NCI-H128 (cell line): Measurements from ENCODE around the gene SSTR3.
"Not testable (repeated sequence)": the region's sequence is repeated elsewhere in the genome, so short reads cannot be mapped to it uniquely, and the experiment has no call there.

Experiments
- DNase-seq: peaks from one replicate; lab custom pipeline; 2025; ENCODE audit not compliant: unreplicated experiment; lab: John Stamatoyannopoulos, UW

Gene SSTR3

DNA sequence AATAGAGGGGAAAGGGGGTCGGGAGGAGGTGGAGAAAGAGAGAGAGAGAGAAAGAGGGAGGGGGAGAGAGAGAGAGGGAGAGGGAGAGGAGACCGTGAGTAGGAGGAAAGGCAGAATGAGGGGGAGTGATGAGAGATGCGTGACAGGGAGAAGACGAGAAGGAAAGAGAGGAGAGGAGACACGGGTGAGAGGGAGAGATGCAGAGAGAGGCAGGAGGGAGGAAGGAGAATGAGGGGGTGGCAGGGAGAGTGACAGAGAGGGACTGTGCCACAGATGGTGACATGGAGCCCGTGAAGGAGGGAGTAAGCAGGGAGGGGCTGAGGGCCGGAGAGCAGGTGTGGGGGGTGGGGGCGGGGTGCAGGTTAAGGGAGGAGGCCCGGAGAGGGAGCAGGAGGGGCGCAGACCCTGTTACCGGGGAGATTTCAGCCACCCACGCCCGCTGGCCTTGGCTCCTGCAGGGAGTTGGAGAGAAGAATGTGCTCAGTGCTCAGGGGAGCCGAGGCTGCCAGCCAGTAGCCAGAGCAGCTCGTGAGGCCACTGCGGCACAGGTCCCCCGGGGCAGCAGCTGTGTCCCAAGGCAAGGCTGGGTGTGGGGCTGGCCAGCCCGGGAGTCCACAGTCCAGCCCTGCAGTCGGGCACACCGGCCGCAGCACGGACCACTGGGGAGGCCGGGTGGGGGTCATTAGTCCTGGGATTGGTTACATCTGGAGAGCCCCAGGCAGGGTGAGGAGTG is at the start of gene SSTR3:
SSTR3 (minus strand) TSS at position 304 of the 733 bp plus-strand sequence. CDS start 4,674 bp downstream, outside the sequence.
- no peak for DNase-seq

DNA sequence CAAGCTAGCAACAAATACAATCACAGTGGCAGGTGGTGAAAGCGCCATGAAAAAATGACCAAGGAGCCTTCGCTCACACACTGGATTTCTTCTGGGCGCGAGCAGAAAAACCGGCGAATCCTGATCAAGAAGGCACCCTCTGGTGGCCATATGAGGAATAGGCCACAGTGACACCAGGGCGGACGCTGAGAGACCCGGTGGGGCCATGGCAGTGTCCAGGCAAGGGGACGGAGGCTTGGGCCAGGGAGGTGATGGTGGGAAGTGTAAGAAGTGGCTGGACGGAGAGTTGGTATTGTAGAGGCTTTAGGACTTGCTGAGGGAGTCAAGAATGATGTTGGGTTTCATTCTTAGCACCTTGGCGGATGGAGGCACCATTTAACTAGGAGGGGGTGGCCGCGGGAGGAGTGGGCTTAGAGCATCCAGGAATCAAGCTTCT is 48.6 kb upstream of the SSTR3 start:
- no peak for DNase-seq

DNA sequence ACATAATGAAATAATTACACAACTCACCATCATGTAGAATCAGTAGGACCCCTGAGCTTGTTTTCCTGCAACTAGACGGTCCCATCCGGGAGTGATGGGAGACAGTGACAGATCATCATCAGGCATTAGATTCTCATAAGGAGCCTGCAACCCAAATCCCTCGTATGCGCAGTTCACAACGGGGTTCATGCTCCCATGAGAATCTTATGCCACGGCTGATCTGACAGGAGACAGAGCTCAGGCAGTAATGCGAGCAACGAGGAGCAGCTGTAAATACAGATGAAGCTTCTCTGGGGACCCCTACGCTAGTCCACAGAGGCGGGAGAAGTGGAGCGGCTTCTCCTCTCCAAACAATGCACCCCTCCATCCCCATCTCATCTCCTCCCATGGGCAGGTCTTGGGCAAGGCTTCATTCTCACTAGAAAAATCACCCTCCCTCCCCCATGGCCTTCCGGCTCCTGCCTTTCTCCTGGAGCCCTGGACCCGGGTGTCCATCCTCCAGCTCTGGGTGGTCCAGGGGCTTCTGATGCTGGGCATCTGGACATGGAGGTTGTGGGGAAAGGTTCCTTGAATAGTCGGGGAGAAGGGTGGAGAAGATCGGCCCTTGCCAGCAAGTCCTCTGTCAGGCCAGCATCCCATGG is 48.0 kb upstream of the SSTR3 start:
- no peak for DNase-seq

DNA sequence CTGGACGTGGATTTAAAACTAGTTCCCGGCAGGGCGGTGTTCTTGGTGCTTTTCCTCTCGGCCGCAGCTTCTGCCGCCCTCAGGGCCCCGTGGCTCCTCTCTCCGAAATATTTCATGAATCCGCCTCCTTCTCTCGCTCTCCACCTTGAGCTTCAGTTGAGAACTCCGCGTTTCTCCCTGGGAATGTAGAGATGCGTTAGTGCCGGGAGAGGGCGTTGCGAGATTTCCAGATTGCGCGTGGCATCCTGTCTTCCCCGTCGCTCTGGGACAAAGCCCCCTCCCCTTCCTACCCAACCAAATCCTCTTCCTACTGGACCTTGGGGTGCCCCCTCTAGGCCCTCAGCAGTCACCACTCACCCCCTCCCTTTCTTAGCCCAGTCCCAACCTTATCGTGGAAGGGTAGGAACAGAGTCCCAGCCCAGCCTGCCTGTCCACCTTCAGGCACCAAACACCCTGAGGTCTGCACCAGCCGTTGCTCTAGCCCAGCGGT is 47.3 kb upstream of the SSTR3 start:
- DNase-seq = no peak

DNA sequence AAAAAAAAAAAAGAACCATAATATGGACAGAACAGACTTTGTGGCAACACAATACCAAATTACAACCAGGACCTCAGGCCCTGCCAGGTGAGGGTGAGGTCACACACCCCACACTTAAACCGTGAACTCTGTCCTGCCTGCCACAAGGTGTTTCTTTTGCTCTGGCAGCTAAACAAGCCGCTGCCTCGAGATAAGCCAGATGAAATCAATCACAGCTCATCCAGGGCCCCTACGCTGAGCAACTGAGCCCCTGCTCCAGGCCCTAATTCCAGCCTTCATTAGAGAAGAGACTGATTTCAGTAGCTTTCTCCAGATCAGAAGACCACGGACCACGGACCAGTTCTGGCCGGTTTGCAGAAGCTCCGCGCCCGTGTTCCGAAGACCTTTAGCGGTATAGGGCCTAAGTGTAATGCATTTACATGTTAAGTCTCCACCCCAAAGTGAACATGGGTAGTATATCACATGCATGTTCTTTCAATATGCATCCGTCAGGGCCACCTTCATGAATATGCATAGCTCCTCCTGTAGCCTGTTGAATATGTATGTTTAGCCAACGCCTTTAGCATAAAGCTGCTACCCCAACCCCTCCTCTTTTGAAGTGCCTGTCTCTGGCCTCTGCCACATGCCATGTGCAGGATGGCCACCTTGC is 46.6 kb upstream of the SSTR3 start:
- DNase-seq = no peak

DNA sequence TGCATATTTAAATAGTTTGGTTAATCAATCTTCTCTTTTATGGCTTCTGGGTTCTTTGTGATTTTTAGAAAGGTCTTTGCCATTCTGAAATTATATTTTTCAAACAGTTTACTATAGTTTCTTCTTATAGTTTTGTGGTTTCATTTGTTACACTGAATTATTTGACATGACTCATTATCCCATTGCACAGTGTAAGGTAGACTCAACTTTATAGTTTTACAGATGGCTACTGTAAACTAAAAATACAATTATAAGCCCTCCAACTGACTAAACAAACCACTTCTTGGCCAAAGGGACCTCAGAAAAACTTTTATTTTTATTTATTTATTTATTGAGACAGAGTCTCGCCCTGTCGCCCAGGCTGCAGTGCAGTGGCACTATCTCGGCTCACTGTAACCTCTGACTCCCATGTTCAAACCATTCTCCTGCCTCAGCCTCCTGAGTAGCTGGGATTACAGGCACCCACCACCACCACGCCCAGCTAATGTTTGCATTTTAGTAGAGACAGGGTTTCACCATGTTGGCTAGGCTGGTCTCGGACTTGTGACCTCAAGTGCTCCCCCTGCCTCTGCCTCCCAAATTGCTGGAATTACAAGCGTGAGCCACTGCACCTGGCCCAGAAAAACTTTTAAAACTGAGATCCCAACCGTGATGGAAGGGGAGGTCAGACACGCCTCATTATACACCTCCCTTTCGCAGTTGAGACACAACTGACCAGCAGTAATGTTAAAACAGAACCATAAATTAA is 45.9 kb upstream of the SSTR3 start:
- no peak for DNase-seq

DNA sequence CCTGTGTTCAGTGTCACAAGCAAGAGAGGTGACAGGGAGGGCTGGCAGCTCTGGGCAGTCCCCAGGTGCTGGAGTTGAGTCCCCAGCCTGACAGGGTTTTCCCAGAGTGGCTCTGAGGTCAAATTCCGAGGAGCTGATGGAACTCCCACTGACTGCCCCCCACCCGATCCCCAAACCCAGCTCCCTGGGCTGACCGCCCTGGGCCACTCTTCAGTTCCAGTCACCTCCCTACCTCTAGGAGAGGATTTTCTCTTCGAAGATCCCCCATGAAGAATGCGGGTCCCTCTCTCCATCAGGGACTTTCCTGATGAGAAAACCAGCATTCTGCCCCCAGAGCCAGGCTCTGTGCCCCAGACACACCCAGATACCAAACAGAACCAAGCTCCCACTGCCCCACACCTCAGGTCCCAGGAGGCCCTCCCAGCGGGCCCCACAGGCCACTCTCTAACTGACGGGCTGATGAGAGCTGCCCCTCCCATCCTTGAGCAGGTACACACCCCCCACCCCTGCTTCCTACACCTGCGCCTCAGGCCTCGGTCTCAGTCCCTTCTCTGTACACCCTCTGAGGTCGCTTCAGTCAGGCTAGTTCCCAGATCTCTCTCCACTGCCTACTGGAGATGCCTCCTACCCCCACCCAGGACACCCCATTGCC is 43.9 kb upstream of the SSTR3 start:
- DNase-seq = no peak

DNA sequence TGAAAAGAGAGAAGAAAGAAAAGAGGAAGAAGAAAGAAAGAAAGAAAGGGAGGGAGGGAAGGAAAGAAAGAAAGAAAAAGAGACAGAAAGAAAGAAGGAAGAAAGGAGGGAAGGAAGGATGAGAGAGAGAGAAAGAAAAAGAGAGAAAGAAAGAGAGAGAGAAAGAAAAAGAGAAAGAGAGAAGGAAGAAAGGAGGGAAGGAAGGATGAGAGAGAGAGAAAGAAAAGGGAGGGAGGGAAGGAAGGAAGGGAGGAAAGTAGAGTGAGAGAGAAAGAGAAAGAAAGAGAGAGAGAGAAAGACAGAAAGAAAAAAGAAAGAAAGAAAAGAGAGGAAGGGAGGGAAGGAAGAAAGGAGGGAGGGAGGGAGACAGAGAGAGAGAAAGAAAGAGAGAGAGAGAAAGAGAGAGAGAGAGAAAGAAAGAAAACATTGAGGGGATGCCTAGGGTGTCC is 43.3 kb upstream of the SSTR3 start:
- no peak for DNase-seq

DNA sequence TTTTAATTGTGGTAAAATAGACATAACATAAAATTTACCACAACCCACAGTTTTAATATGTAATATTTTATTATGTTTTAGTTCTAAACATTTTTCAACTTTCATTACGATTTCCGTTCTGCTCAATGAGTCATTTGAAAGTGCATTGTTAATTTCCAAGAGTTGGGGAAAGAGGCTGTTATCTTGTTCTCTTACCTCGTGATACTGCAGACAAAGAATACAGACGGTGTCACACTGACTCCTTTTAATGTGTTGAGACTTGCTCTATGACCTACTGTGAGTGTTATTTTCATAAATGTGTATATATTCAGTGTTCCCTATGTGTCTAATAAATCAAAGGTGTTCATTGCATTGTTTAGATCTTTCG is 42.6 kb upstream of the SSTR3 start:
- no peak for DNase-seq

DNA sequence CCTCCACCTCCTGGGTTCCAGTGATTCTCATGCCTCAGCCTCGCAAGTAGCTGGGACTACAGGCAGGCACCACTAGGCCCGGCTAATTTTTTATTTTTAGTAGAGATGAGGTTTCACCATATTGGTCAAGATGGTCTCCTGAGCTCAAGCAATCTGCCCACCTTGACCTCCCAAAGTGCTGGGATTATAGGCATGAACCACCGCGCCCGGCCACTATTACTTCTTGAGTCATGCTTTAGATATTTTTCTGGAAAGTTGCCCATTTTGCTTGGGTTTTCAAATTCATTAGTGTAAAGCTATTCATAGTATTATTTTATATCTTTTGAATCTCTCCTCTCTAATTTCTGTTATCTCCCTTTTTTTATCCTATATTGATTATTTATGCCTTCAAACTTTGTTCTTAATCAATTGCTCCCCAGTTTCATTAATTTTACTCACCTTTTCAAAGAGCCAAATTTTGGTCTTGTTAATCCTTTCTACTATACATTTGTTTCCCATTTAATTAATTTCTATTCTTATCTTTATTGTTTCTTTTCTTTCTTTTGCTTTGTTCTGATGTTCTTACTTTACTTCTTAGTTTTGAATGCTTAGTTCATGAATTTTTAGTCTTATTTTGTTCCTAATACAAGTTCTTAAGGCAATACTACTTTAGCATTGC is 42.1 kb upstream of the SSTR3 start:
- no peak for DNase-seq

DNA sequence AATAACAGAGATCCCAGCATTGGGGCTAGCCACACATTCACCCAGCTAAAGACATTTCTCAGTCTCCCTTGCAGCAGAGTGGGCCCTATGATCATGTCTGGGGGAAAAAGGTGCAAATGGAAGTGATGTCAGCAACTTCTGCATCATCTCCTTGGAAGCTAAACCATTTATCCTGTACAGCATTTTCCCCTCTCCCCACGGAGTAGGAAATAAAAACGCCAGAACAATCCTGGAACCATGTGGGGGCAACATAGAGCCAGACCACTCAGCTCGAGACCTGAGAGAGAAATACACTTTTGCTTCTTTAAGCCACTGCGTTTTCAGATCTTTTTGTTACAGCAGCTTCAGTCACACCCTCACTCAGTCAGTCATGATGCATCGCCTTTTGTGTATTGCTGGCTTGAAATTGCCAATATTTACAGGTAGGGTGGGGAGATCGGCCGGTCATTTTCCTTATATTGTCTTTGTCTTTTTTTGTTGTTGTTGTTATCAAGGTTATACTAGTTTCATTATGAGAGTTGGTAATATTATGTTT is 40.9 kb upstream of the SSTR3 start:
- no peak for DNase-seq

DNA sequence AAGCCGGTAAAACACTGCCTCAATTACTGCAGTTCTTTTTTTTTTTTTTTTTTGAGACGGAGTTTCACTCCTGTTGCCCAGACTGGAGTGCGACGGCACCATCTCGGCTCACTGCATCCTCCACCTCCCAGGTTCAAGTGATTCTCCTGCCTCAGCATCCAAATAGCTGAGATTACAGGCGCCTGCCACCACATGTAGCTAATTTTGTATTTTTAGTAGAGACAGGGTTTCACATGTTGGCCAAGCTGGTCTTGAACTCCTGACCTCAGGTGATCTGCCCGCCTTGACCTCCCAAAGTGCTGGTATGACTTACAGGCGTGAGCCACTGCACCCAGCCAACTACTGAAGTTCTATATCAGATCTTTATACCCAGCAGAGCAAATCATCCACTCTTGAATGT is 39.6 kb upstream of the SSTR3 start:
- DNase-seq = not testable (repeated sequence)

DNA sequence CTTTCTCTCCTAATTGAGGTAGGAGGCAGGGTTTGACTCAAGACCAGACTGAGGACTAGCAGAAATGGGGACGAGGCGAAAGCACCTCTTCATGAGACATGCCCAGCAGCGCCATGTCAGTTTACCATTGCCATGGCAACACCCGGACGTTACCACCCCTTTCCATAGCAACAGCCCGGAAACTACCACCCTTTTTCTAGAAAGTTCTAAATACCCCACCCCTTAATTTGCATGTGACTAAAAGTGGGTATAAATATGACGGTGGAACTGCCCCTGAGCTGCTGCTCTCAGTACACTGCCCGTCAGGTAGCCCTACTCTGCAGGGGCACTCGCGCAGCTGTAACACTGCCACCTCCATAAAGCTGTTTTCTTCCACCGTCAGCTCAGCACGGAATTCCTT is 37.7 kb upstream of the SSTR3 start:
- no peak for DNase-seq

DNA sequence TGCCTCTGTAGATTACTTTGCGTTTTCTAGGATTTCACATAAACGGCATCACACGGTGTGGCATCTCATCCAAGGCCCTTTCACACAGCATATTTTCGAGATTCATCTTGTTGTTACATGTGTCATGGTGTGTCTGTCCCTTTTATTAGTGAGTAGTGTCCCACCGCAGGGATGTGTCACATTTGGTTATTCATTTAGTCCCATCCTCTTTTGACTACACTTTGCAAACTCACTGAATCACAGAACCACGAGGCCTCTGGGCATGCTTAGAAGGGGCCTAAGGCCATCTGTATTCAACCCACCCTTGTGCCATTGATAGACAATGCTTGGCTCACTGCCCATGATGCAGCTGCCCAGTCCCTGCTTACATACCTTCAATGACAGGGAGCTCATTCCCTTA is 36.0 kb upstream of the SSTR3 start:
- no peak for DNase-seq

DNA sequence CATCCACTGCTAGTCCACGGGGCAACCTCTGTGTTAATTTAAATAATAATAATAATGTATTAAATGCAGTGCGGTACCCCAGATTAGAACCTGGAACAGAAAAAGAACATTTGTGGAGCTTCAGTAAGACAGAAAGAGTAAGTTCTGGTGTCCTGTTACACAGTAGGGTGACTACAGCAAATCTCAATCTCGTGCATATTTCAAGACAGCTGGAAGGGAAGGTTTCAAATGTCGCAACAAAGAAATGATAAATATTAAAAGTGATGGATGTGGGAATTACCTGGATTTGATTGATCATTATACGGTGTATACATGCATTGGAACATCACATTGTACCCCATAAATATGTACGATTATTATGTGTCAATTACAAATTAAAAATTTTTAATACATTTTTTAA is 33.5 kb upstream of the SSTR3 start:
- DNase-seq = no peak

DNA sequence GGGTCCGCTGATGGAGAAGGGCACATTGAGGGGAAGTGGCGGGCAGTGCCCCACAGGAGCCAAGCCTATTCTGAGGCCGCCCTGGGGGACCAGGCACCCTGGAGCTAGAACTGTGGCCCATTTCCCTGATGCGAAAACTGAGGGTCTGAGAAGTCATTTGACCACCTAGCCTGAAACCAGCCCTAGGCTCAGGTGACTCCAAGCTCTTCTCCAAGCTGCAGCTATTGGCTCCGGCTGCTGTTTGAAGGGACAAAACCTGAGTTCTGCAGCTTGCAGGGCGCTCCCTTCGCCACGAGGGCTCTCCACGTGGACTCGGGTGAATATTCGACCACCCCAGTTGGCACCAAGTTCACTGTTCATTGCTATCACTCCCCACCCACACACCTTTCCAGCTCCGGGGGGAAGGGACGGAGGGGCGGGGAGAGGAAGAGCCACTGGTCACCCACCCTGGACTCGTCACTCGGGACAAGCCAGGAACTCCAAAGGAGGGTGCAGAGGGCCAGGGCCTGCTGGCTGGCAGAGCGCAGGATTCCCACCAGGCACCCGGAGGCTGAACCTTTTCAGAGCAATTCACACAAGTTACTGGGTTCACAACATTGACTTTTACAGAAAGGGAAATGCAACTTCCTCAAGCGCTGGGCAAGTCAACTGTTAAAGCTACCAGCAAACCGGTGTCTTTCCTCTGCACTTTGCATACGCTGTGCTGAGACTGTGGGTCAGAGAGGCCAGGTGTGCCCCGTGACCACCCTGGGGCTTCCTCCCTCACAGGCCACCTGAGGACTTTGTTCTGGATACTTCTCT is 32.8 kb upstream of the SSTR3 start:
- DNase-seq = no peak

DNA sequence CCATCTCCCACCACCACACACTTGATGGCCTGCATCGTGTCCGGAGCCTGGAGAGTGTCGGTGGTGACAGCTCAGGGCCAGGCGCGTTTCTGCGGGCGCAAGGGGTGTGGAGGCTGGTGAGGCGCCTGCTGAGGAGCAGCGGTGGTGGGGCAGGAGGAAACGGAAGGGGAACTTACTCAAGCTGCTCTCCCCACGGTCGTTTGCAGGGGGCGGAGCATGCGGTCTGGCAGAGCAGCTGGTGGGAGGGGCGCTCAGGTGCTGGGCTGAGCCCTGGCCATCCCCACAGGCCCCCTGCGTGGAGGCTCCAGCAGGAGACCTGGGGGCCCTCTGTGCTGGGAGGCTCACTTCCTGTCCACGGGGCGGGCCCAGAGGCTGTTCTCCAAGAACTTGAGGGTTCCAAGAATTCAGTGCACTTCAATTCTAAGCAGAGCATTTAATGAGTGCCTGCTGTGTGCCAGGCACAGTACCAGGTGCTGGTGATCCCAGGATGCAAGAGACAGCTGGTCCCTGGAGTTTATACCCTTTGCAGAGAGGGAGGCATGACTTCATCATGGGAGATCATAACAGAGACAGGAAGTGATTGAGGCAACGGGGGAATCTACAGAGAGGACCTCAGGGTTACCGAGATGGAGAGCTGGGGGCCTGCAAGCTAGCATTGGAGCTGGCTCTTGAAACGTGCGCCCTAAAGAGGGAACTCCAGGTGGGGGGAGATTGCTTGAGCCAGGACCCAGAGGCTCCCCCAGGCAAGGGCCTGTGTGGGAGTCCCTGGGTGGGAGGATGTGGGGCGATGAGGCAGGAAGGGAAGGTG is 32.0 kb upstream of the SSTR3 start, which contains the start of gene RAC2:
RAC2 (minus strand) TSS at position 156 of the 808 bp plus-strand sequence; CDS start at position 35, 121 bp downstream.
- DNase-seq = no peak

DNA sequence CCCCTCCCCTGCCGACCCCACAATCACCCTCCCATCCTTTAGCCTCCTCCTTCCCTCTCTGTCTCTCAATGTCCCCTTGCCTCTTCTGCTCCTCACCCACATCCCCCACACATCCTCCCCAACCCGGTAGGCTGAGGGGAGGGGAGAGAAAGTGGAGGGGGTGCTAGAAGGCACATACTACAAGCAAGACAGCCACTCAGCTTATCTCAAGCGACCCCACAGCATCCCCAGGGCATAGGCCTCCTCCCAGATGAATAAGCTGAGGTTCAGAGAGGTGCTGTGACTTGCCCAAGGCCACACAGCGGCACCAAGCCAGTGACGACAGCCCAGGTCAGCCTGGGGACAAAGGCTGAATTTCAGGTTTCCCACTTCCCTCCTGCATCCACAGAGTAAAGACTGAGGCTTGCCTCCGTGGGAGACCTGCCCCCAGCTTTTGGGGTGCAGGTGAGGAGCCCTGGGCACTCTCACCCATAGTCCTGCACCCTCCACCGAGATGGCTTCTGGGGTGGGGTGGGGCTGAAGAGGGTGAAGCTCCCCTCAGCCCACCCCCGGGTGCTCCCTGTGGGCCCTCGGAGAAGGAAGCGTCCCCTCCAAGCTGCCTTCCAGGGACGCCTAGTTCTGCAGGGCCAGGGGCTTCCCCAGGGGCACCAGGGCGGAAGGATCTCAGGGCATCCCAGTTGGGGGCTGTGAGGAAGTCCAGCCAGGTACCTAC is 31.3 kb upstream of the SSTR3 start:
- DNase-seq = no peak
